ENCODE measurements around the gene RNASE11. TPM values are rescaled to one million over a fixed set of nuclear protein-coding genes. Genes with fewer than 3 reads are reported as not detected.

The RNASE11 gene
- polyA plus RNA-seq, 1 experiment: not detected

GRCh38 chr14:20557212-20557542, 30.6 kb downstream of the RNASE11 start:
- Histone ChIP-seq H3K4me3 (ENCODE audit: low read depth, low read length) (no peak overlapping the region), H3K36me3 (ENCODE audit: control insufficient read depth, insufficient read depth, low read length) (no peaks in the 10 kb centered on the region), H3K27me3 (ENCODE audit: control insufficient read depth, insufficient read depth, low read length) (no peaks in the 10 kb centered on the region)
- ChIA-PET CTCF (no interaction called here), POLR2A (no interaction called here)
- TF ChIP-seq CTCF (IDR thresholded peaks at IDR 0.05; ENCODE audit: insufficient read depth, low read depth, low read length): no peak
- no peak for DNase-seq (ENCODE audit: low read depth)

GRCh38 chr14:20556500-20557211, 31.1 kb downstream of the RNASE11 start:
- POLR2A ChIA-PET: no interaction called here
- Histone ChIP-seq H3K4me3 (ENCODE audit: low read depth, low read length) (no peak overlapping the region), H3K27me3 (ENCODE audit: control insufficient read depth, insufficient read depth, low read length) (no peaks in the 10 kb centered on the region), H3K36me3 (ENCODE audit: control insufficient read depth, insufficient read depth, low read length) (no peaks in the 10 kb centered on the region)
- DNase-seq (ENCODE audit: low read depth): no peak
- CTCF ChIA-PET: no interaction called here
- no peak for TF ChIP-seq CTCF (IDR thresholded peaks at IDR 0.05; ENCODE audit: insufficient read depth, low read depth, low read length)

GRCh38 chr14:20555845-20556244, 32.0 kb downstream of the RNASE11 start:
- Histone ChIP-seq H3K4me3 (ENCODE audit: low read depth, low read length) (no peak overlapping the region), H3K36me3 (ENCODE audit: control insufficient read depth, insufficient read depth, low read length) (no peaks in the 10 kb centered on the region), H3K27me3 (ENCODE audit: control insufficient read depth, insufficient read depth, low read length) (no peaks in the 10 kb centered on the region)
- no peak for TF ChIP-seq CTCF (IDR thresholded peaks at IDR 0.05; ENCODE audit: insufficient read depth, low read depth, low read length)
- ChIA-PET CTCF (no interaction called here), POLR2A (no interaction called here)
- DNase-seq (ENCODE audit: low read depth): no peak

GRCh38 chr14:20553024-20553423, 34.8 kb downstream of the RNASE11 start:
- Histone ChIP-seq H3K36me3 (ENCODE audit: control insufficient read depth, insufficient read depth, low read length) (no peaks in the 10 kb centered on the region), H3K4me3 (ENCODE audit: low read depth, low read length) (no peak overlapping the region), H3K27me3 (ENCODE audit: control insufficient read depth, insufficient read depth, low read length) (no peaks in the 10 kb centered on the region)
- no peak for TF ChIP-seq CTCF (IDR thresholded peaks at IDR 0.05; ENCODE audit: insufficient read depth, low read depth, low read length)
- DNase-seq (ENCODE audit: low read depth): no peak
- POLR2A ChIA-PET: no interaction called here
- CTCF ChIA-PET: no interaction called here

GRCh38 chr14:20551606-20552005, 36.2 kb downstream of the RNASE11 start:
- POLR2A ChIA-PET: no interaction called here

More at GRCh38 chr14:20551606-20552005, 36.2 kb downstream of the RNASE11 start:
- H3K27me3 ChIP-seq (ENCODE audit: control insufficient read depth, insufficient read depth, low read length): no peaks in the 10 kb centered on the region
- CTCF ChIA-PET: no interaction called here
- no peak for DNase-seq (ENCODE audit: low read depth)
- no peaks in the 10 kb centered on the region for H3K36me3 ChIP-seq (ENCODE audit: control insufficient read depth, insufficient read depth, low read length)
- TF ChIP-seq CTCF (IDR thresholded peaks at IDR 0.05; ENCODE audit: insufficient read depth, low read depth, low read length): no peak
- no peak overlapping the region for H3K4me3 ChIP-seq (ENCODE audit: low read depth, low read length)

Data from BJ (cell line).